ENCODE results near the gene HTT.

GRCh38 chr4:3040452-3041191, 33.9 kb upstream of the HTT start:
- TF ChIP-seq POLR2A (IDR thresholded peaks at IDR 0.05) (no peak), POLR2AphosphoS5 (IDR thresholded peaks at IDR 0.05; ENCODE audit: insufficient read depth in 1 of 2, low read depth in 1 of 2) (no peak), CTCF (IDR thresholded peaks at IDR 0.05) (no peak)
